ENCODE results near the gene LBX1.

GRCh38 chr10:101218351-101219138 lies 10.7 kb downstream of the LBX1 start:
- TF ChIP-seq, protein P1, sequence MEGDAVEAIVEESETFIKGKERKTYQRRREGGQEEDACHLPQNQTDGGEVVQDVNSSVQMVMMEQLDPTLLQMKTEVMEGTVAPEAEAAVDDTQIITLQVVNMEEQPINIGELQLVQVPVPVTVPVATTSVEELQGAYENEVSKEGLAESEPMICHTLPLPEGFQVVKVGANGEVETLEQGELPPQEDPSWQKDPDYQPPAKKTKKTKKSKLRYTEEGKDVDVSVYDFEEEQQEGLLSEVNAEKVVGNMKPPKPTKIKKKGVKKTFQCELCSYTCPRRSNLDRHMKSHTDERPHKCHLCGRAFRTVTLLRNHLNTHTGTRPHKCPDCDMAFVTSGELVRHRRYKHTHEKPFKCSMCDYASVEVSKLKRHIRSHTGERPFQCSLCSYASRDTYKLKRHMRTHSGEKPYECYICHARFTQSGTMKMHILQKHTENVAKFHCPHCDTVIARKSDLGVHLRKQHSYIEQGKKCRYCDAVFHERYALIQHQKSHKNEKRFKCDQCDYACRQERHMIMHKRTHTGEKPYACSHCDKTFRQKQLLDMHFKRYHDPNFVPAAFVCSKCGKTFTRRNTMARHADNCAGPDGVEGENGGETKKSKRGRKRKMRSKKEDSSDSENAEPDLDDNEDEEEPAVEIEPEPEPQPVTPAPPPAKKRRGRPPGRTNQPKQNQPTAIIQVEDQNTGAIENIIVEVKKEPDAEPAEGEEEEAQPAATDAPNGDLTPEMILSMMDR (IDR thresholded peaks at IDR 0.05): no peak
- no peak for TF ChIP-seq POLR2A (IDR thresholded peaks at IDR 0.05)
